Mesenchymal stem cell (in vitro differentiated cells and primary cell): ENCODE data around the gene YIPF4.

Experiments
- DNase-seq: peaks from one replicate; pipeline ENCODE4 v3.0.0-alpha.2; 2013
- H2AFZ ChIP-seq: one replicate; pipeline ENCODE4 v1.6.1; 2013; ENCODE audit warnings: low read depth, mild to moderate bottlenecking, control low read depth, inconsistent platforms, low read length, moderate library complexity
- H2AK5ac ChIP-seq: 2 replicates; pipeline ENCODE4 v1.6.1; 2013; ENCODE audit warnings: low read length, moderate library complexity, mild to moderate bottlenecking, inconsistent platforms; ENCODE audit not compliant: severe bottlenecking
- H2BK120ac ChIP-seq: one replicate; pipeline ENCODE4 v1.6.1; 2013; ENCODE audit warnings: low read depth, mild to moderate bottlenecking, inconsistent platforms, low read length, moderate library complexity
- H2BK12ac ChIP-seq, 2 experiments: one replicate each; pipeline ENCODE4 v1.6.1; 2013; ENCODE audit warnings: inconsistent platforms in 2 of 2, low read length in 2 of 2, mild to moderate bottlenecking in 2 of 2, moderate library complexity in 2 of 2, control low read depth in 1 of 2
- H2BK15ac ChIP-seq: one replicate; pipeline ENCODE4 v1.6.1; 2013; ENCODE audit warnings: mild to moderate bottlenecking, low read depth, inconsistent platforms; ENCODE audit not compliant: poor library complexity, severe bottlenecking
- H2BK5ac ChIP-seq: 2 replicates; pipeline ENCODE4 v1.6.1; 2013; ENCODE audit warnings: low read depth, mild to moderate bottlenecking, low read length, control low read depth, inconsistent platforms; ENCODE audit not compliant: poor library complexity, severe bottlenecking
- H3K14ac ChIP-seq, 2 experiments: one replicate each; pipeline ENCODE4 v1.6.1; 2013; ENCODE audit warnings: inconsistent platforms in 2 of 2, low read length in 2 of 2, control low read depth in 1 of 2, mild to moderate bottlenecking in 1 of 2, moderate library complexity in 1 of 2
- H3K18ac ChIP-seq, 2 experiments: one replicate each; pipeline ENCODE4 v1.6.1; 2013; ENCODE audit warnings: inconsistent platforms in 2 of 2, low read length in 2 of 2, control low read depth in 1 of 2, low read depth in 1 of 2, mild to moderate bottlenecking in 1 of 2
- H3K23ac ChIP-seq, 2 experiments: one replicate each; pipeline ENCODE4 v1.6.1; 2013; ENCODE audit warnings: inconsistent platforms in 2 of 2, low read length in 2 of 2, mild to moderate bottlenecking in 2 of 2, moderate library complexity in 2 of 2, control low read depth in 1 of 2
- H3K27ac ChIP-seq: 2 replicates; pipeline ENCODE4 v1.5.1; 2013; ENCODE audit warnings: mild to moderate bottlenecking, moderate library complexity, low read length, control low read depth, inconsistent platforms; ENCODE audit not compliant: poor library complexity, severe bottlenecking
- H3K27me3 ChIP-seq, 2 experiments: 2 replicates each; pipeline versions ENCODE4 v1.6.1 to v1.7.0; 2013; ENCODE audit warnings: low read length in 2 of 2, mild to moderate bottlenecking in 2 of 2, moderate library complexity in 2 of 2, control low read depth in 1 of 2, inconsistent platforms in 1 of 2; ENCODE audit not compliant: control insufficient read depth in 1 of 2, insufficient read depth in 1 of 2
- H3K36me3 ChIP-seq, 2 experiments: 2 replicates each; pipeline versions ENCODE4 v1.6.1 to v1.7.0; 2013; ENCODE audit warnings: low read length in 2 of 2, control low read depth in 1 of 2, inconsistent platforms in 1 of 2, low read depth in 1 of 2, mild to moderate bottlenecking in 1 of 2; ENCODE audit not compliant: insufficient read depth in 2 of 2, control insufficient read depth in 1 of 2
- H3K4ac ChIP-seq, 2 experiments: one replicate each; pipeline ENCODE4 v1.6.1; 2013; ENCODE audit warnings: inconsistent platforms in 2 of 2, low read length in 2 of 2, mild to moderate bottlenecking in 2 of 2, moderate library complexity in 2 of 2, control low read depth in 1 of 2, low read depth in 1 of 2
- H3K4me1 ChIP-seq: 2 replicates; pipeline ENCODE4 v1.6.1; 2013; ENCODE audit warnings: low read depth, low read length, control low read depth; ENCODE audit not compliant: control insufficient read depth, insufficient read depth
- H3K4me2 ChIP-seq: 2 replicates; pipeline ENCODE4 v1.6.1; 2013; ENCODE audit warnings: low read length, mild to moderate bottlenecking, inconsistent platforms; ENCODE audit not compliant: poor library complexity, severe bottlenecking
- H3K4me3 ChIP-seq, 2 experiments: 2 replicates each; pipeline versions ENCODE4 v1.5.1 to v1.7.0; 2013; ENCODE audit warnings: low read length in 2 of 2, mild to moderate bottlenecking in 2 of 2, control low read depth in 1 of 2, low read depth in 1 of 2; ENCODE audit not compliant: insufficient read depth in 1 of 2
- H3K79me1 ChIP-seq: replicated peaks from 2 replicates; pipeline ENCODE4 v1.6.1; 2013; ENCODE audit warnings: mild to moderate bottlenecking, control low read depth, low read length, inconsistent platforms; ENCODE audit not compliant: poor library complexity, severe bottlenecking
- H3K9ac ChIP-seq: 2 replicates; pipeline ENCODE4 v1.7.0; 2013; ENCODE audit warnings: mild to moderate bottlenecking, low read length, moderate library complexity
- H3K9me3 ChIP-seq: 2 replicates; pipeline ENCODE4 v1.7.0; 2013; ENCODE audit warnings: mild to moderate bottlenecking, low read length; ENCODE audit not compliant: control insufficient read depth
- H4K8ac ChIP-seq: one replicate; pipeline ENCODE4 v1.6.1; 2013; ENCODE audit warnings: inconsistent platforms, mild to moderate bottlenecking, low read length, moderate library complexity
- H4K91ac ChIP-seq: one replicate; pipeline ENCODE4 v1.6.1; 2013; ENCODE audit warnings: mild to moderate bottlenecking, low read length, inconsistent platforms
- WGBS: methylation state at CpG from one replicate; pipeline ENCODE4 v1.1.7; 2013; ENCODE audit warnings: mixed read lengths; 5-methylcytosine and 5-hydroxymethylcytosine counted together

The YIPF4 gene

DNA sequence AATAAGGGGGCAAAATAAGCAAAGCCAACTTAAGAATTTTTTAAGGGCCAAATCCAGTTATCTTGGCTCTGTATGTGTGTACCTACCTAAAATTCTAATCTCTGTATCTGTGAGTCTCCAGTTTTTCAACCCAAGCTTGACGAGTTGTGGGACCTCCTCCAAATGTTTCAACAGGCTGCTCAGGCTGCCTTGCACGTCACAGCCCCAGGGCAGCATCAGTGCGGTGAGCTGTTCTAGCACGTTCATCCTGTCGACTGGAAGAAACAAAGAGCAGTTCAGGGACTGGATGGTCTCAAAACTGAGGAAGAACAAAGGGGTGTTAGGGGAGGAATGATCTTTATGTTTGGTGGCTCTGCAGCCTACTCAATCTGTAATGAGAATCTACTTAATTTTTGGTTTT is 42.4 kb upstream of the YIPF4 start:
- Histone ChIP-seq H3K9me3 (peaks cover 8% of the 10 kb centered on the region), H3K4me1 (peaks cover 1% of the 10 kb centered on the region), H3K18ac (no peak overlapping the region), H2BK5ac (no peak overlapping the region), H3K79me1 (no peaks in the 10 kb centered on the region), H3K4me3 (no peak overlapping the region), H3K9ac (no peak overlapping the region), H4K91ac (no peak overlapping the region), H4K8ac (no peak overlapping the region), H3K27me3 (no peaks in the 10 kb centered on the region), H2AFZ (no peak overlapping the region), H3K23ac (no peak overlapping the region), H3K4ac (no peak overlapping the region), H2BK12ac (no peak overlapping the region), H2BK15ac (no peak overlapping the region), H3K36me3 (peaks cover 3 to 19% of the 10 kb centered on the region in 2 experiments), H3K27ac (no peak overlapping the region), H3K4me2 (no peak overlapping the region), H2BK120ac (no peak overlapping the region), H2AK5ac (no peak overlapping the region), H3K14ac (no peak overlapping the region)
- WGBS, result 90% methylated on average over 5 of the region's 5 CpGs
- no peak for DNase-seq

DNA sequence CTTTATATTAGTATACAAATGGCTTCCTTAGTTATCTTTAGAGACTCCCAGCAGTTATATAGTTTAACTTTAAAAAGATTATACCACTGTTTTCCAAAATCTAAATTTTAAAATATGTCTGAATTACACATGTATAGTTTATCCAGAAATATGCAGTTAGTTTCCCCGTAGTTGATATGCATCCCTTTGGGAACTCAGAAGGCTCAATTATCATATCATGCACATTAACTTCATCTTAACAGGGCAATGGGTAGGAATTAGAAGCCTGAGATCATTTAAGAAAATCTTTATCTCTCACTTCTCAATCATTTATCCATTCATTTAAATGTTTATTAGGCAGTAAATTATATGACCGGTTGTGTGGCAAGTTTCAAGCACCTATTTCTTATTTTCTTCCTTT is 40.2 kb upstream of the YIPF4 start:
- no CpG with 5 or more reads among the region's 2 CpGs for WGBS
- no peak overlapping the region for H3K14ac ChIP-seq

DNA sequence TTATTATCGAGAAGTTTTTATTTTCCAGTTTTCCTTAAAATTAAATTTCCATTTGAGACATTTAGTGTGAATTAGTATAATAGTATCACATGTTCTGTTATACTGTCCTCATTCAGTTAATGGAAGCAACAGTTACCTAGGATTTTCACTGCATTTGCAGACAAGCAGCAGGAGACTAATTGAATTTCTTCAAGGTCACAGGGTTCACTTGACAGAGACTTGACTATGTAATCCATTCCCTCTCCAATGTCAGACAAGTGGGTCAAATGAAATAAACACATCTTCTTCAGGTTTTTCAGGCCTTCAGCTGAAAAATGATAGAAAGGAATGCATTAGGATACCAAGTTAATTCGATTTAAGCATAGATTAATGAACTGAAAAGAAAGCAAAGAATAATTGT is 39.7 kb upstream of the YIPF4 start:
- Histone ChIP-seq H2BK5ac (no peak overlapping the region), H3K4me3 (no peak overlapping the region), H3K18ac (no peak overlapping the region), H3K23ac (no peak overlapping the region), H2BK12ac (no peak overlapping the region), H3K9me3 (peaks cover 8% of the 10 kb centered on the region), H4K91ac (no peak overlapping the region), H3K14ac (no peak overlapping the region), H2AFZ (no peak overlapping the region), H3K27ac (no peak overlapping the region), H3K4me1 (peaks cover 1% of the 10 kb centered on the region), H3K36me3 (peaks cover 3 to 12% of the 10 kb centered on the region in 2 experiments), H2AK5ac (no peak overlapping the region), H4K8ac (no peak overlapping the region), H3K4me2 (no peak overlapping the region), H2BK15ac (no peak overlapping the region), H3K4ac (no peak overlapping the region), H3K9ac (no peak overlapping the region), H3K27me3 (no peaks in the 10 kb centered on the region), H3K79me1 (no peaks in the 10 kb centered on the region), H2BK120ac (no peak overlapping the region)
- 60% methylated on average over 1 of the region's 2 CpGs for WGBS
- no peak for DNase-seq

More for the DNA sequence above, 40.2 kb upstream of the YIPF4 start:
- Histone ChIP-seq H4K91ac (no peak overlapping the region), H3K27ac (no peak overlapping the region), H4K8ac (no peak overlapping the region), H3K4ac (no peak overlapping the region), H3K79me1 (no peaks in the 10 kb centered on the region), H3K9me3 (peaks cover 8% of the 10 kb centered on the region), H3K36me3 (peaks cover 3 to 12% of the 10 kb centered on the region in 2 experiments), H3K4me2 (no peak overlapping the region), H3K4me3 (no peak overlapping the region), H2BK5ac (no peak overlapping the region), H2BK15ac (no peak overlapping the region), H2AK5ac (no peak overlapping the region), H3K9ac (no peak overlapping the region), H2BK12ac (no peak overlapping the region), H3K23ac (no peak overlapping the region), H3K18ac (no peak overlapping the region), H3K27me3 (no peaks in the 10 kb centered on the region), H3K4me1 (peaks cover 1% of the 10 kb centered on the region), H2AFZ (no peak overlapping the region), H2BK120ac (no peak overlapping the region)
- DNase-seq, result no peak

DNA sequence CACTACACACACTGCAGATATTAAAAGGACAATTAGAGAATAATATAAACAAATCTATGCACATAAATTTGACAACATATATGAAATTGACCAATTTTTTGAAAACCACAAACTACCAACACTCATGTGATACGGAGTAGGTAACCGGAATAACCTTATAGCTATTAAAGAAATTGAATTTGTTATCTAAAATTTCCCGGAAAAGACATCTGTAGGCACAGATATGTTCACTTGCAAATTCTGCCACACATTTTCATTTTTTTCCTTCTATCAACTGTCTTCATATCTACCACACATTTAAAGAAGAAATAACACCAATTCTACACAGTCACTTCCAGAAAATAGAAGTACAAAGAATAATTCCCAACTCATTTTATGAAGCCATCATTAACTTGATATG is 35.4 kb upstream of the YIPF4 start:
- H3K27ac ChIP-seq, result no peak overlapping the region
- no peak overlapping the region for H4K8ac ChIP-seq
- H3K23ac ChIP-seq, result no peak overlapping the region
- H3K4me3 ChIP-seq, result no peak overlapping the region
- H2BK5ac ChIP-seq, result no peak overlapping the region
- no peak overlapping the region for H2AK5ac ChIP-seq
- no peak overlapping the region for H2AFZ ChIP-seq
- H3K79me1 ChIP-seq, result no peaks in the 10 kb centered on the region
- no peak overlapping the region for H3K4ac ChIP-seq
- H3K4me1 ChIP-seq, result no peaks in the 10 kb centered on the region
- no peak overlapping the region for H3K18ac ChIP-seq
- no peaks in the 10 kb centered on the region for H3K9me3 ChIP-seq
- H3K9ac ChIP-seq, result no peak overlapping the region
- no peak overlapping the region for H2BK15ac ChIP-seq
- H3K14ac ChIP-seq, result no peak overlapping the region
- H4K91ac ChIP-seq, result no peak overlapping the region
- WGBS, result 89% methylated on average over 3 of the region's 3 CpGs
- H2BK12ac ChIP-seq, result no peak overlapping the region
- H3K27me3 ChIP-seq, result no peaks in the 10 kb centered on the region
- H3K4me2 ChIP-seq, result no peak overlapping the region
- H3K36me3 ChIP-seq, result peaks cover 0 to 3% of the 10 kb centered on the region in 2 experiments
- no peak overlapping the region for H2BK120ac ChIP-seq
- DNase-seq, result no peak
